ENCODE results near the gene CRY2. TPM values are rescaled to one million over a fixed set of nuclear protein-coding genes. Genes with fewer than 3 reads are reported as not detected.
"Not testable (repeated sequence)": the region's sequence is repeated elsewhere in the genome, so short reads cannot be mapped to it uniquely, and the experiment has no call there.

The CRY2 gene
- total RNA-seq, 1 donor from 2014 or later = 12.2 TPM

DNA sequence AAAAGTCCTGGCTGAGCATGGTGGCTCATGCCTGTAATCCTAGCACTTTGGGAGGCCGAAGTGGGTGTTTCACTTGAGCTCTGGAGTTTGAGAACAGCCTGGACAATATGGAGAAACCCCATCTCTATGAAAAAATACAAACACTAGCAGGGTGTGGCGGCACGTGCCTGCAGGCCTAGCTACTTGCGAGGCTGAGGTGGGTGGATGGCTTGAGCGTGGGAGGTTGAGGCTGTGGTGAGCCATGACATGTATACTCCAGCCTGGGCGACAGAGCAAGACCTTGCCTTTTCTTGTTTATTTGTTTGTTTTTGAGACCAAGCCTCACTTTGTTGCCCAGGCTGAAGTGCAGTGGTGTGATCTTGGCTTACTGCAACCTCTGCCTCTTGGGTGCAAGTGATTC, 8.1 kb upstream of the CRY2 start:
- H3K27ac Mint-ChIP-seq (ENCODE audit: unreplicated experiment) = no peak overlapping the region
- H3K4me3 Mint-ChIP-seq (ENCODE audit: unreplicated experiment) = no peak overlapping the region
- H3K9me3 Mint-ChIP-seq (ENCODE audit: low read depth) = no peaks in the 10 kb centered on the region
- peaks cover 43% of the 10 kb centered on the region for H3K27me3 Mint-ChIP-seq (ENCODE audit: low read depth)
- H3K36me3 Mint-ChIP-seq (ENCODE audit: low read depth) = peaks cover 1% of the 10 kb centered on the region
- H3K4me1 Mint-ChIP-seq (ENCODE audit: low read depth) = peaks cover 6% of the 10 kb centered on the region
- DNase-seq (ENCODE audit: low spot score) = peak; percentile 39
- TF ChIP-seq, protein P1, sequence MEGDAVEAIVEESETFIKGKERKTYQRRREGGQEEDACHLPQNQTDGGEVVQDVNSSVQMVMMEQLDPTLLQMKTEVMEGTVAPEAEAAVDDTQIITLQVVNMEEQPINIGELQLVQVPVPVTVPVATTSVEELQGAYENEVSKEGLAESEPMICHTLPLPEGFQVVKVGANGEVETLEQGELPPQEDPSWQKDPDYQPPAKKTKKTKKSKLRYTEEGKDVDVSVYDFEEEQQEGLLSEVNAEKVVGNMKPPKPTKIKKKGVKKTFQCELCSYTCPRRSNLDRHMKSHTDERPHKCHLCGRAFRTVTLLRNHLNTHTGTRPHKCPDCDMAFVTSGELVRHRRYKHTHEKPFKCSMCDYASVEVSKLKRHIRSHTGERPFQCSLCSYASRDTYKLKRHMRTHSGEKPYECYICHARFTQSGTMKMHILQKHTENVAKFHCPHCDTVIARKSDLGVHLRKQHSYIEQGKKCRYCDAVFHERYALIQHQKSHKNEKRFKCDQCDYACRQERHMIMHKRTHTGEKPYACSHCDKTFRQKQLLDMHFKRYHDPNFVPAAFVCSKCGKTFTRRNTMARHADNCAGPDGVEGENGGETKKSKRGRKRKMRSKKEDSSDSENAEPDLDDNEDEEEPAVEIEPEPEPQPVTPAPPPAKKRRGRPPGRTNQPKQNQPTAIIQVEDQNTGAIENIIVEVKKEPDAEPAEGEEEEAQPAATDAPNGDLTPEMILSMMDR (IDR thresholded peaks at IDR 0.05) = no peak

DNA sequence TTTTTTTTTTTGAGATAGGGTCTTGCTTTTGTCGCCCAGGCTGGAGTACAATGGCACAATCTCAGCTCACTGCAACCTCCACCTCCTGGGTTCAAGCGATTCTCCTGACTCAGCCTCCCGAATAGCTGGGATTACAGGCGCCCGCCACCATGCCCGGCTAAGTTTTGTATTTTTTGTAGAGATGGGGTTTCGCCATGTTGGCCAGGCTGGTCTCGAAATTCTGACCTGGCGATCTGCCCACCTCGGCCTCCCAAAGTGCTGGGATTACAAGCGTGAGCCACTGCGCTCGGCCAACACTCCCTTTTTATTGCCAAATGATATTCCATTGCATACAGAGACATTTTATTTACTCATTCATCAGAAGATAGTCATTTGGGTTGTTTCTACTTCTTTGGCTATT, 7.0 kb upstream of the CRY2 start:
- H3K36me3 Mint-ChIP-seq (ENCODE audit: low read depth); H3K9me3 Mint-ChIP-seq (ENCODE audit: low read depth); H3K4me3 Mint-ChIP-seq (ENCODE audit: unreplicated experiment); H3K27ac Mint-ChIP-seq (ENCODE audit: unreplicated experiment); H3K4me1 Mint-ChIP-seq (ENCODE audit: low read depth): not testable (repeated sequence)
- H3K27me3 Mint-ChIP-seq (ENCODE audit: low read depth) = peaks cover 43% of the 10 kb centered on the region
- DNase-seq (ENCODE audit: low spot score) = peak; percentile 50

DNA sequence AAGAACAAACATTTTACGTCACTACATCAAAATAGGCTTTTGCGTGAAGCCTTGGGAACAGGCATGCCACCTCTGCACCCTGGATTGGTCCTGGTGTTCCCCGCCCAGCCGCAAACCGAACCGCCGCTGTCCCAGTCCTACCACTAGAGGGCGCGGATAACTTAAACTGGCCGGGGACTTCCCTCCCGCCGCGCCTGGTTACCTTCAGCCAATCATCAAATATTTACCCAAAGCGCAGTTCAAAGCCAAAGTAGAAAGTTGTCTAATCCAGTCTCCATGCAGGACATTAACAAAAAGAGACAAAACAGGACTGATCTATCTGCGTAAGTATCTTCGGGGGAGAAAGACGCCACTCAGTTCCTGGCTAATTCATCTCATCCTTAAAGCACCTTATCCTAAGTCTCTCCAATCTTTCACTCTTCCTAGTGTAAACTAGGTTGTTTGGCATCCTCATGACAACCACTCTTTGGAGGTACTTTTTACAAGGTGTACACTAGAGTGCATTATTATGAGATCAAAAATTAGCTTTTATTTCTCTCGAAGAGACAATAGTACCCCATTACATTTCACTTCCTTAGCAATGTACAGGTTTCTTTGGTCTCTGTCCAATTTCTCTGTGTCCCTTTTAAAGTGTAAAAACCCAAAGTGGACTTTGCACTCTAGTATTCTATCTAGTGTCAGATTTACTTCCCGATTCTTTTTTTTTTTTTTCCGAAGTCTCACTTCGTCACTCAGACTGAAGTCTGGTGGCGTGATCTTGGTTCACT, 3.9 kb upstream of the CRY2 start:
- Mint-ChIP-seq H3K4me1 (ENCODE audit: low read depth) (peaks cover 16% of the 10 kb centered on the region), H3K27me3 (ENCODE audit: low read depth) (peaks cover 18% of the 10 kb centered on the region), H3K9me3 (ENCODE audit: low read depth) (no peaks in the 10 kb centered on the region), H3K4me3 (ENCODE audit: unreplicated experiment) (peak overlapping the region; percentile 10), H3K36me3 (ENCODE audit: low read depth) (no peaks in the 10 kb centered on the region), H3K27ac (ENCODE audit: unreplicated experiment) (no peak overlapping the region)
- DNase-seq (ENCODE audit: low spot score) = no peak
- TF ChIP-seq, protein P1 (IDR thresholded peaks at IDR 0.05) = peak; percentile 97

DNA sequence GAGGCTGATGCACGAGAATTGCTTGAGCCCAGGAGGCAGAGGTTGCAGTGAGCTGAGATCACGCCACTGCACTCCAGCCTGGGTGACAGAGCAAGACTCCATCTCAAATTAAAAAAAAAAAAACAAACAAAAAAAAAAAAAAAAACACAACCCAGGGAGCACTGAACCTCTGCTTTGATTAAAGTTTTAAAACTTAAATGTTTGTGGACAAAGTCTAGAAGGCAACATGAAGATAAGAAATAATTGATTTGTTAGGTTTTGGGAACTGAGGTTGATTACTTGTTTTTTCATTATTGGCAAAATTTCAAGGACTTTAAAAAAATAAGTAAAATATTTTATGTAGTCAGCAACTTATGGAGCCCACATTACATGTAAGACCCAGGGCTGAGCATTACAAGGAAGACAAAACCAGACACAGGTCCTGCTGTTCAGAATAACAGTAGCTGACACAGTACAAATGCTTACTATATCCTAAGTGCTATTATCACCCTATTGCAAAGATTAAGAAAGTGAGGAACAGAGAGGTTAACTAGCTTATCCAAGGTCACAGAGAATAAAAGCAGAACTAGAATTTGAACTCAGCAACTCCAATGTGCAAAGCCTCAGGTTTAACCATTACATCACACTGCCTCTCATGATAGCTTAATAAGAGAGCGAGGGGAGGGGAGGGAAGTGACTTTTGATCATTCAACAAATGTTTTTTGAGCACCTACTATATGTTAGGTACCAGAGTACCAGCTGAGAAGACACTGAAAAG, 2.3 kb upstream of the CRY2 start:
- peaks cover 26% of the 10 kb centered on the region for H3K4me1 Mint-ChIP-seq (ENCODE audit: low read depth)
- no peak overlapping the region for H3K27ac Mint-ChIP-seq (ENCODE audit: unreplicated experiment)
- no peak overlapping the region for H3K4me3 Mint-ChIP-seq (ENCODE audit: unreplicated experiment)
- H3K36me3 Mint-ChIP-seq (ENCODE audit: low read depth) = no peaks in the 10 kb centered on the region
- TF ChIP-seq, protein P1 (IDR thresholded peaks at IDR 0.05) = no peak
- H3K27me3 Mint-ChIP-seq (ENCODE audit: low read depth) = peaks cover 18% of the 10 kb centered on the region
- no peaks in the 10 kb centered on the region for H3K9me3 Mint-ChIP-seq (ENCODE audit: low read depth)
- no peak for DNase-seq (ENCODE audit: low spot score)

DNA sequence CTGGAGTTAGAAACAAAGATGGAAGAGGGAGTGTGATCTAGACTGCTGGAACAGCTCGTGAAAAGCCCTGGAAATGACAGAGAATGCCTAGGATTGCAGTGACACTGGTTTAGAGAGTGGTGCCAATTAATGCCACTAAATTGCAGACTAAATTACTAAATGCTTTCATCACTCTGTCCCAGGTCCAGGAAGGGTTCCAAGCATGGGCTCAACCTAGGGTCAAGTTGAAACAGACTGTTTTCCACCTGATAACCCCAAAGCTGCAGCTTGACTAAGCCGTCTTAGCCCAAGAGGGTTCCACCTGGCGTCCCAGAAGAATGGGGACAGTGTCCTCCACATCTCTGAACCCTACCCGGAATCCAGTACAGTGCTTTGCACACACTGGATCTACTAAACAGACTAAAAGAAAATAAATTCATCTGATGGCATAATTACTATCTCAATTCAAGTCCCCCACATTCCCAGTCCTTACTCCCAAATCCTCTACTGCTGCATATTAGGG, 1.1 kb upstream of the CRY2 start:
- H3K4me1 Mint-ChIP-seq (ENCODE audit: low read depth) = peaks cover 33% of the 10 kb centered on the region
- peak overlapping the region; percentile 83 for H3K27ac Mint-ChIP-seq (ENCODE audit: unreplicated experiment)
- peaks cover 11% of the 10 kb centered on the region for H3K27me3 Mint-ChIP-seq (ENCODE audit: low read depth)

More for the DNA sequence above, 1.1 kb upstream of the CRY2 start:
- DNase-seq (ENCODE audit: low spot score) = no peak
- TF ChIP-seq, protein P1 (IDR thresholded peaks at IDR 0.05) = no peak
- Mint-ChIP-seq H3K9me3 (ENCODE audit: low read depth) (no peaks in the 10 kb centered on the region), H3K36me3 (ENCODE audit: low read depth) (no peaks in the 10 kb centered on the region), H3K4me3 (ENCODE audit: unreplicated experiment) (no peak overlapping the region)
